CD14-positive monocyte (primary cell): ENCODE measurements around the gene JAG2. TPM values are rescaled to one million over a fixed set of nuclear protein-coding genes. Genes with fewer than 3 reads are reported as not detected.

Experiments used
- DNase-seq, 3 donors: peaks; one replicate each; pipeline ENCODE4 v3.0.0-alpha.2; 2011 to 2022
- H2AFZ ChIP-seq: 2 replicates; pipeline ENCODE4 v1.6.0; 2012; ENCODE audit warnings: mild to moderate bottlenecking, low read depth, low read length, inconsistent platforms; ENCODE audit not compliant: insufficient read depth, poor library complexity, severe bottlenecking
- H3K27ac ChIP-seq, 2 donors: 1 replicate in 1 of 2; 2 replicates in 1 of 2; pipeline ENCODE4 v1.5.1; 2012 to 2013; ENCODE audit warnings: low read length in 2 of 2, control low read depth in 1 of 2, inconsistent platforms in 1 of 2, low read depth in 1 of 2, mild to moderate bottlenecking in 1 of 2
- H3K27me3 ChIP-seq, 2 donors: one replicate each; pipeline versions ENCODE4 v1.6.0 to v1.6.1; 2011 to 2013; ENCODE audit warnings: low read length in 2 of 2; ENCODE audit not compliant: control insufficient read depth in 2 of 2, insufficient read depth in 2 of 2
- H3K36me3 ChIP-seq, 2 donors: replicated peaks in 1 of 2; 1 replicate in 1 of 2; 2 replicates in 1 of 2; pipeline versions ENCODE4 v1.5.1 to v1.6.1; 2012 to 2013; ENCODE audit warnings: low read length in 2 of 2, control low read depth in 1 of 2, inconsistent platforms in 1 of 2, mild to moderate bottlenecking in 1 of 2; ENCODE audit not compliant: insufficient read depth in 2 of 2, control insufficient read depth in 1 of 2
- H3K4me1 ChIP-seq, 2 donors: 1 replicate in 1 of 2; 2 replicates in 1 of 2; pipeline versions ENCODE4 v1.5.1 to v1.6.1; 2012 to 2013; ENCODE audit warnings: low read length in 2 of 2, control low read depth in 1 of 2, inconsistent platforms in 1 of 2, mild to moderate bottlenecking in 1 of 2, moderate library complexity in 1 of 2; ENCODE audit not compliant: insufficient read depth in 2 of 2, control insufficient read depth in 1 of 2
- H3K4me2 ChIP-seq: replicated peaks from 2 replicates; pipeline ENCODE3; 2012; ENCODE audit warnings: low read length, moderate library complexity, mild to moderate bottlenecking; ENCODE audit not compliant: poor library complexity, severe bottlenecking; ENCODE audit errors: extremely low read depth
- H3K4me3 ChIP-seq, 3 experiments: fragments of 200-600 bp in 1 of 3; sonication (generic) in 1 of 3; replicated peaks in 1 of 3; 1 replicate in 2 of 3; 2 replicates in 1 of 3; pipeline ENCODE4 v1.5.1; 2011 to 2013; ENCODE audit warnings: low read length in 3 of 3, mild to moderate bottlenecking in 3 of 3, control low read depth in 2 of 3, low read depth in 2 of 3, inconsistent platforms in 1 of 3, moderate library complexity in 1 of 3
- H3K79me2 ChIP-seq: 2 replicates; pipeline ENCODE4 v1.6.0; 2012; ENCODE audit warnings: mild to moderate bottlenecking, control low read depth, inconsistent platforms, low read length, moderate library complexity; ENCODE audit not compliant: insufficient read depth
- H3K9ac ChIP-seq: 2 replicates; pipeline ENCODE4 v1.6.0; 2017; ENCODE audit warnings: low read length, mild to moderate bottlenecking; ENCODE audit not compliant: insufficient read depth, poor library complexity, severe bottlenecking
- H3K9me3 ChIP-seq, 2 donors: replicated peaks in 1 of 2; 1 replicate in 1 of 2; 2 replicates in 1 of 2; pipeline versions ENCODE4 v1.5.1 to v1.6.1; 2012 to 2013; ENCODE audit warnings: low read length in 2 of 2, control low read depth in 1 of 2; ENCODE audit not compliant: control insufficient read depth in 1 of 2, insufficient read depth in 1 of 2
- H4K20me1 ChIP-seq: 2 replicates; pipeline ENCODE4 v1.6.0; 2012; ENCODE audit warnings: mild to moderate bottlenecking, low read length, control low read depth, moderate library complexity; ENCODE audit not compliant: insufficient read depth
- H3K27ac Mint-ChIP-seq, 7 donors: one replicate each; pipeline ENCODE4 v1.8.0; 2020; ENCODE audit warnings: mild to moderate bottlenecking in 7 of 7, mixed read lengths in 7 of 7, moderate library complexity in 6 of 7, inconsistent platforms in 2 of 7
- H3K27me3 Mint-ChIP-seq, 3 donors: one replicate each; pipeline ENCODE4 v1.8.0; 2021 to 2022; ENCODE audit warnings: low read depth in 3 of 3, mild to moderate bottlenecking in 3 of 3, mixed read lengths in 3 of 3, moderate library complexity in 3 of 3, inconsistent platforms in 1 of 3
- H3K36me3 Mint-ChIP-seq, 2 donors: one replicate each; pipeline ENCODE4 v1.8.0; 2020; ENCODE audit warnings: mixed read lengths in 2 of 2, inconsistent platforms in 1 of 2, mild to moderate bottlenecking in 1 of 2
- H3K4me1 Mint-ChIP-seq: one replicate; pipeline ENCODE4 v1.8.0; 2020; ENCODE audit warnings: mild to moderate bottlenecking, mixed read lengths
- H3K4me3 Mint-ChIP-seq, 2 donors: one replicate each; pipeline ENCODE4 v1.8.0; 2020; ENCODE audit warnings: mild to moderate bottlenecking in 2 of 2, mixed read lengths in 2 of 2, moderate library complexity in 1 of 2
- H3K9me3 Mint-ChIP-seq, 7 donors: one replicate each; pipeline ENCODE4 v1.8.0; 2020 to 2022; ENCODE audit warnings: mixed read lengths in 7 of 7, mild to moderate bottlenecking in 6 of 7, moderate library complexity in 6 of 7, inconsistent platforms in 2 of 7
- WGBS: methylation state at CpG from one replicate; pipeline ENCODE4 v1.1.5; 2013; ENCODE audit warnings: missing lambda C conversion rate; ENCODE audit not compliant: insufficient coverage; 5-methylcytosine and 5-hydroxymethylcytosine counted together
- intact Hi-C, 2 donors: fragments of 100-400 bp; cut with micrococcal nuclease; formaldehyde crosslinking; loops; one replicate each; pipeline versions ENCODE4 v1.15.0 to v1.15.1; 2023
- polyA plus RNA-seq, 3 donors: library from polyadenylated mRNA; depleted of rRNA in 1 of 3; unstranded in 2 of 3; stranded (reverse) in 1 of 3; fragments of 300-500 nt in 2 of 3; fragments of >200 nt in 1 of 3; fragmentation: Illumina TruSeq in 2 of 3; gene quantifications; 1 replicate in 2 of 3; 2 replicates in 1 of 3; pipeline ENCODE4 v1.2.3, GENCODE V29; 2012 to 2021
- TF ChIP-seq, protein P1 (sequence below): fragments of 200-600 bp; IDR thresholded peaks from one replicate; pipeline ENCODE4 v1.8.0; 2022; ENCODE audit warnings: antibody characterized with exemption, mild to moderate bottlenecking

Gene JAG2
- polyA plus RNA-seq, 3 donors: 1.2 TPM; not detected in 2

DNA sequence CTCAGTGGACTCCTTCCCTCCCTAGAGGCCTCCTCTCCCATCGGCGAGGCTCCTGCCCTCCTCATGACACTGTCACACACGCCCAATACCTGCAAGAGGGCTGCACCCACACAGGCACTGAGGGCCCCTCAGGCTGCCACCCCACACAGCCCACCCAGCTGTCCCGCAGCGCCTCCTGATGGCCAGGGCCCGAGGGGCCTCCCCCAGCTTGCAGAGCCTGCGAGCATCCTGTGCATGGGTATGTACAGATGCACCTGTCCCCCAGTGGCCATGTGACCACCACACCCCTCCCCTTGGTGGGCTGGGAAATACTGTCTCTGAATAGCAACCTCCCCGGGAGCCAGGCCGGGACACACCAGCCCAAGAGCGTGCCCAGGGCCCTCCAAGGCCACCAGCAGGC, 31.5 kb upstream of the JAG2 start:
- peaks cover 19% of the 10 kb centered on the region for H3K4me1 Mint-ChIP-seq
- H3K9me3 Mint-ChIP-seq: peaks cover 0 to 4% (median 0%) of the 10 kb centered on the region in 7 donors
- Histone ChIP-seq H3K27ac (no peak overlapping the region), H3K9me3 (no peaks in the 10 kb centered on the region), H4K20me1 (no peaks in the 10 kb centered on the region), H3K9ac (no peak overlapping the region), H3K36me3 (no peaks in the 10 kb centered on the region), H3K4me3 (no peak overlapping the region), H3K4me2 (no peak overlapping the region), H2AFZ (no peak overlapping the region), H3K27me3 (peaks cover 14 to 80% of the 10 kb centered on the region in 2 donors), H3K79me2 (no peaks in the 10 kb centered on the region), H3K4me1 (peaks cover 21 to 25% of the 10 kb centered on the region in 2 donors)
- no peak overlapping the region for H3K27ac Mint-ChIP-seq
- peak overlapping the region in 1 of 2 donors; percentile 59 for H3K4me3 Mint-ChIP-seq
- no peaks in the 10 kb centered on the region for H3K36me3 Mint-ChIP-seq
- peaks cover 57 to 87% (median 61%) of the 10 kb centered on the region in 3 donors for H3K27me3 Mint-ChIP-seq
- TF ChIP-seq, protein P1, sequence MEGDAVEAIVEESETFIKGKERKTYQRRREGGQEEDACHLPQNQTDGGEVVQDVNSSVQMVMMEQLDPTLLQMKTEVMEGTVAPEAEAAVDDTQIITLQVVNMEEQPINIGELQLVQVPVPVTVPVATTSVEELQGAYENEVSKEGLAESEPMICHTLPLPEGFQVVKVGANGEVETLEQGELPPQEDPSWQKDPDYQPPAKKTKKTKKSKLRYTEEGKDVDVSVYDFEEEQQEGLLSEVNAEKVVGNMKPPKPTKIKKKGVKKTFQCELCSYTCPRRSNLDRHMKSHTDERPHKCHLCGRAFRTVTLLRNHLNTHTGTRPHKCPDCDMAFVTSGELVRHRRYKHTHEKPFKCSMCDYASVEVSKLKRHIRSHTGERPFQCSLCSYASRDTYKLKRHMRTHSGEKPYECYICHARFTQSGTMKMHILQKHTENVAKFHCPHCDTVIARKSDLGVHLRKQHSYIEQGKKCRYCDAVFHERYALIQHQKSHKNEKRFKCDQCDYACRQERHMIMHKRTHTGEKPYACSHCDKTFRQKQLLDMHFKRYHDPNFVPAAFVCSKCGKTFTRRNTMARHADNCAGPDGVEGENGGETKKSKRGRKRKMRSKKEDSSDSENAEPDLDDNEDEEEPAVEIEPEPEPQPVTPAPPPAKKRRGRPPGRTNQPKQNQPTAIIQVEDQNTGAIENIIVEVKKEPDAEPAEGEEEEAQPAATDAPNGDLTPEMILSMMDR: no peak
- intact Hi-C loops: loop anchor here in 1 of 2 donors (5.0 kb wide), 1 partner anchor 327 kb away; the partner anchor contains the start of gene TMEM121
- no peak for DNase-seq
- WGBS: 94% methylated on average over 10 of the region's 10 CpGs

DNA sequence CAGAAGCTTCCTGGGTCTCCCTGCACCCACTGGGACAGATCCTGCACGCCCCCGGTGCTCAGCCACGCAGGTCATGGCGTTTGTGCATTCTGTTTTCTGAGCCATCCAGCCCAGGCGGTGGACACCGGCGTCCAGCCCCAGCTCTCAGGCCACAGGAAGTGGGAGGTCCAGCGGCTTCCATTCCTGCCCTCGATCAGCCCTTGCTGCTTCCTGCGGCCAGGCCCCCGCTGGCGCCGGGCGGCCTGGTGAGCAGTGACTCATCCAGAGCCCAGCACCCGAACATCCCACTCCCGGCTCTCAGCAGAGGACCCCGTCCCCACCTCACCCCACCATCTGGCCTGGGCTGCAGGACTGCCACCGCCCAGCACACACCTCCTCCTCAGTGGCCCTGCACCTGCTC, 30.5 kb upstream of the JAG2 start:
- peak overlapping the region in 1 of 2 donors; percentile 61 for H3K4me3 Mint-ChIP-seq
- no peak overlapping the region for H3K27ac ChIP-seq
- no peak overlapping the region for H2AFZ ChIP-seq
- no peak overlapping the region for H3K9ac ChIP-seq
- H3K36me3 ChIP-seq: no peaks in the 10 kb centered on the region
- no peak overlapping the region for H3K4me2 ChIP-seq
- H3K4me1 Mint-ChIP-seq: peaks cover 19% of the 10 kb centered on the region
- H3K27ac Mint-ChIP-seq: no peak overlapping the region
- TF ChIP-seq, protein P1: no peak
- H3K4me3 ChIP-seq: no peak overlapping the region
- intact Hi-C loops: no loop called here
- DNase-seq: no peak
- H3K36me3 Mint-ChIP-seq: no peaks in the 10 kb centered on the region
- WGBS: 46% methylated on average over 18 of the region's 18 CpGs
- peaks cover 19 to 87% of the 10 kb centered on the region in 2 donors for H3K27me3 ChIP-seq
- no peaks in the 10 kb centered on the region for H3K79me2 ChIP-seq
- peaks cover 0 to 4% of the 10 kb centered on the region in 2 donors for H3K9me3 ChIP-seq
- peaks cover 0 to 4% (median 0%) of the 10 kb centered on the region in 7 donors for H3K9me3 Mint-ChIP-seq
- H3K4me1 ChIP-seq: peaks cover 21 to 25% of the 10 kb centered on the region in 2 donors
- peaks cover 58 to 87% (median 63%) of the 10 kb centered on the region in 3 donors for H3K27me3 Mint-ChIP-seq
- H4K20me1 ChIP-seq: no peaks in the 10 kb centered on the region
